ENCODE data around the gene VTA1. TPM values are rescaled to one million over a fixed set of nuclear protein-coding genes. Genes with fewer than 3 reads are reported as not detected.

The VTA1 gene
- total RNA-seq, 4 donors from 2014 or later = 25.7 to 37.9 (median 28.2) TPM

DNA sequence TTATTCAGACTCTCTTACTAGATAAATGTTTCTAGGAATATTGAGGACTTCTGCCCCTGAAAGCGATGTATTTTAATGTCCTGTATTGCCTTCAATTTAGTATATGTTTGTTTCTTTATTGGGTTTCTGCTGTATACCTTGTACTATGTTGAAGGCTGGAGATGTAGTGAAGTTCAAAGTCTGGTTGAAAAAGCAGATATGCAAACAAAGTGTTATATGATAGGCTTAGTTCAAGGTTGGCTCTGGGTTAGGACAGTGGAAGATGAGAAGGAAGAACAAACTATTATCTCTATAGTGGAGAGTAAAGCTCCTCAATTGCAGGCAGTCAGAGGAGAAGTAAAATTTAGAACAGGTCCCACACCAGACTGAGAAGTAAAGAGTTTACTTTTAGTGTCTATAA lies 118.4 kb downstream of the VTA1 start:
- no peak overlapping the region for H3K27ac ChIP-seq (replicated peaks in 1 of 4)
- H3K36me3 ChIP-seq = no peaks in the 10 kb centered on the region
- no peak for DNase-seq (ENCODE audit: extremely low spot score)
- no peaks in the 10 kb centered on the region for H3K4me1 ChIP-seq
- H3K9me3 ChIP-seq = no peaks in the 10 kb centered on the region
- TF ChIP-seq, protein P1, sequence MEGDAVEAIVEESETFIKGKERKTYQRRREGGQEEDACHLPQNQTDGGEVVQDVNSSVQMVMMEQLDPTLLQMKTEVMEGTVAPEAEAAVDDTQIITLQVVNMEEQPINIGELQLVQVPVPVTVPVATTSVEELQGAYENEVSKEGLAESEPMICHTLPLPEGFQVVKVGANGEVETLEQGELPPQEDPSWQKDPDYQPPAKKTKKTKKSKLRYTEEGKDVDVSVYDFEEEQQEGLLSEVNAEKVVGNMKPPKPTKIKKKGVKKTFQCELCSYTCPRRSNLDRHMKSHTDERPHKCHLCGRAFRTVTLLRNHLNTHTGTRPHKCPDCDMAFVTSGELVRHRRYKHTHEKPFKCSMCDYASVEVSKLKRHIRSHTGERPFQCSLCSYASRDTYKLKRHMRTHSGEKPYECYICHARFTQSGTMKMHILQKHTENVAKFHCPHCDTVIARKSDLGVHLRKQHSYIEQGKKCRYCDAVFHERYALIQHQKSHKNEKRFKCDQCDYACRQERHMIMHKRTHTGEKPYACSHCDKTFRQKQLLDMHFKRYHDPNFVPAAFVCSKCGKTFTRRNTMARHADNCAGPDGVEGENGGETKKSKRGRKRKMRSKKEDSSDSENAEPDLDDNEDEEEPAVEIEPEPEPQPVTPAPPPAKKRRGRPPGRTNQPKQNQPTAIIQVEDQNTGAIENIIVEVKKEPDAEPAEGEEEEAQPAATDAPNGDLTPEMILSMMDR (IDR thresholded peaks at IDR 0.05) = no peak
- TF ChIP-seq EP300 (IDR thresholded peaks at IDR 0.05) = no peak
- no peak for TF ChIP-seq POLR2AphosphoS5 (IDR thresholded peaks at IDR 0.05)
- TF ChIP-seq POLR2A (IDR thresholded peaks at IDR 0.05; ENCODE audit: low read depth) = no peak
- H3K27me3 ChIP-seq = no peaks in the 10 kb centered on the region
- intact Hi-C loops (cut with DNase I) = no loop called here
- H3K4me3 ChIP-seq = no peak overlapping the region
- 94% methylated on average over 1 of the region's 1 CpG for WGBS

DNA sequence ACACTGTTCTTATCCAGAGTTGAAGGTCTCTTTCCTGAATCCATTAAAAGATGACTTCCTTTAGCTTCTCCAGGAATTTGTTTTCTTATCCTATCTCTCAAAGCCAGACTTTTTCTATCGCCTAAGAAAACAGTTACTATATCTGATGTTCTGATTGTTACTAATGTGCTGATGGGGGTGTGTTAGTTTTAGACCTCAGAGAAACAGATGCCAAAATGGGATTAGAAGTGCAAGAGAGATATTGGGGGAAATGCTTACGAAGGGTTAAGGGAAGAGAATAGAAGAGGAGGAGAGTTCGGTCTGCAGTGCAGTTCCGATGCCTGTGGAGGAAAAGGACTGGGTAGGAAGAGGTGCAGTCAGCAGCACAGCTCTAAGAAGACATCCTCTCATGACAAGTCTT lies 119.0 kb downstream of the VTA1 start:
- intact Hi-C loops (cut with DNase I) = no loop called here
- Histone ChIP-seq H3K27ac (replicated peaks in 1 of 4) (no peak overlapping the region), H3K9me3 (no peaks in the 10 kb centered on the region), H3K27me3 (no peaks in the 10 kb centered on the region), H3K36me3 (no peaks in the 10 kb centered on the region), H3K4me1 (no peaks in the 10 kb centered on the region), H3K4me3 (no peak overlapping the region)
- WGBS = 77% methylated on average over 4 of the region's 4 CpGs
- TF ChIP-seq POLR2A (IDR thresholded peaks at IDR 0.05; ENCODE audit: low read depth) (no peak), POLR2AphosphoS5 (IDR thresholded peaks at IDR 0.05) (no peak), EP300 (IDR thresholded peaks at IDR 0.05) (no peak)
- TF ChIP-seq, protein P1 (IDR thresholded peaks at IDR 0.05) = no peak
- DNase-seq (ENCODE audit: extremely low spot score) = no peak

DNA sequence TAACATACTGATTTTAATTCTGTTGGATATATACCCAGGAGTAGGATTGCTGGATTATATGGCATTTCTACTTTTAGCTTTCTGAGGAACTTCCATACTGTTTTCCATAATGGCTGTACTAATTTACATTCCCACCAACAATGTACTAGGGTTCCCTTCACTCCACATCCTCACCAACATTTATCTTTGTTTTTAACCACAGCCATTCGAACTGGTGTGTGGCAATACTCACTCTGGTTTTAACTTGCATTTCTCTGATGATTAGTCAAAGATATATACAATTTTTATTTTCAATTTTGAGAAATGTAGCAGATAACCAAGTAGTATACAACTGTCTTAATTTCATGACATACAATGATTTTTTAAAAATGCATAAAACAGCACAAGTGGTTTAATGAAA lies 124.4 kb downstream of the VTA1 start:
- no peak overlapping the region for H3K27ac ChIP-seq (replicated peaks in 1 of 4)
- no peak for DNase-seq (ENCODE audit: extremely low spot score)
- no peak for TF ChIP-seq POLR2AphosphoS5 (IDR thresholded peaks at IDR 0.05)
- TF ChIP-seq, protein P1 (IDR thresholded peaks at IDR 0.05) = no peak
- no peak for TF ChIP-seq EP300 (IDR thresholded peaks at IDR 0.05)
- no peak for TF ChIP-seq POLR2A (IDR thresholded peaks at IDR 0.05; ENCODE audit: low read depth)
- no peaks in the 10 kb centered on the region for H3K36me3 ChIP-seq
- no peaks in the 10 kb centered on the region for H3K4me1 ChIP-seq
- no peaks in the 10 kb centered on the region for H3K27me3 ChIP-seq
- 85% methylated on average over 1 of the region's 1 CpG for whole genome bisulfite sequencing
- no peak overlapping the region for H3K4me3 ChIP-seq
- H3K9me3 ChIP-seq = no peaks in the 10 kb centered on the region
- intact Hi-C loops (cut with DNase I) = no loop called here

Other genes starting within 250 kb of the VTA1 start
- not detected for gene GJE1, start 14.3 kb upstream of the VTA1 start, total RNA-seq
- gene NMBR, start 141 bp upstream of the VTA1 start, total RNA-seq = not detected
- 10 to 100 TPM in 1 of 4 donors, 1 to 10 TPM in 3; 5.5 to 11.8 (median 8.0) TPM for gene ADGRG6, start 154.7 kb downstream of the VTA1 start, total RNA-seq

Data from esophagus muscularis mucosa (tissue), 4 donors.